ENCODE data around the gene CLPTM1. TPM values are rescaled to one million over a fixed set of nuclear protein-coding genes. Genes with fewer than 3 reads are reported as not detected.

Gene CLPTM1
- total RNA-seq, 1 experiment from 2014 or later = 102 TPM

DNA sequence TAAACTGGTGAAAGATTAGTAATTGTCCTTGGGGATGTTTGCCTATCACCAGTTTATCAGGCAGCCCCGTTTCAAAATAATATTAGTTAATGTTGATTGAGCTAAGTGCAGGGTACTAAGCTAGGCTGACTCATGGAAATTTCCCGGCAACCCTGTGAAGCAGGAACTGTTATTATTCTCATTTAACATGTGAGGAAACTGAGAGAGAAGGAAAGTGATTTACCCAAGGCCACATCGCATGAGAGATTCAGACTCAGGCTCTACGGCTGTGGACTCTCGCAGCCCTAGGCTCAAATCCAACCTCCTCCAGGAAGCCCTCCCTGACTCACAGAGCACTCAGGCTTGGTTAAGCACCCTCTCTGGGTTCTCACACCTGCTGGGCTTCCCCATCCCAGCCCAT, 19.7 kb downstream of the CLPTM1 start:
- H3K79me2 ChIP-seq (ENCODE audit: insufficient read depth, low read length) = no peaks in the 10 kb centered on the region
- intact Hi-C loops (cut with micrococcal nuclease) = no loop called here
- TF ChIP-seq POLR2AphosphoS5 (IDR thresholded peaks at IDR 0.05; ENCODE audit: low read depth, low read length) (no peak), ZNF274 (IDR thresholded peaks at IDR 0.05; ENCODE audit: low read depth, low read length) (no peak), SRF (IDR thresholded peaks at IDR 0.05; ENCODE audit: low read depth) (no peak), RAD21 (IDR thresholded peaks at IDR 0.05; ENCODE audit: low read depth) (no peak), CEBPB (IDR thresholded peaks at IDR 0.05; ENCODE audit: low read depth) (no peak), POLR2A (IDR thresholded peaks at IDR 0.05; ENCODE audit: borderline replicate concordance, extremely low read depth, insufficient read depth, insufficient read length) (no peak)
- TF ChIP-seq, protein P1, sequence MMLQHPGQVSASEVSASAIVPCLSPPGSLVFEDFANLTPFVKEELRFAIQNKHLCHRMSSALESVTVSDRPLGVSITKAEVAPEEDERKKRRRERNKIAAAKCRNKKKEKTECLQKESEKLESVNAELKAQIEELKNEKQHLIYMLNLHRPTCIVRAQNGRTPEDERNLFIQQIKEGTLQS (IDR thresholded peaks at IDR 0.05) = no peak
- TF ChIP-seq, protein P2, sequence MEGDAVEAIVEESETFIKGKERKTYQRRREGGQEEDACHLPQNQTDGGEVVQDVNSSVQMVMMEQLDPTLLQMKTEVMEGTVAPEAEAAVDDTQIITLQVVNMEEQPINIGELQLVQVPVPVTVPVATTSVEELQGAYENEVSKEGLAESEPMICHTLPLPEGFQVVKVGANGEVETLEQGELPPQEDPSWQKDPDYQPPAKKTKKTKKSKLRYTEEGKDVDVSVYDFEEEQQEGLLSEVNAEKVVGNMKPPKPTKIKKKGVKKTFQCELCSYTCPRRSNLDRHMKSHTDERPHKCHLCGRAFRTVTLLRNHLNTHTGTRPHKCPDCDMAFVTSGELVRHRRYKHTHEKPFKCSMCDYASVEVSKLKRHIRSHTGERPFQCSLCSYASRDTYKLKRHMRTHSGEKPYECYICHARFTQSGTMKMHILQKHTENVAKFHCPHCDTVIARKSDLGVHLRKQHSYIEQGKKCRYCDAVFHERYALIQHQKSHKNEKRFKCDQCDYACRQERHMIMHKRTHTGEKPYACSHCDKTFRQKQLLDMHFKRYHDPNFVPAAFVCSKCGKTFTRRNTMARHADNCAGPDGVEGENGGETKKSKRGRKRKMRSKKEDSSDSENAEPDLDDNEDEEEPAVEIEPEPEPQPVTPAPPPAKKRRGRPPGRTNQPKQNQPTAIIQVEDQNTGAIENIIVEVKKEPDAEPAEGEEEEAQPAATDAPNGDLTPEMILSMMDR (IDR thresholded peaks at IDR 0.05 in 2 of 3, conservative IDR thresholded peaks at IDR 0.05 in 1 of 3; ENCODE audit: borderline replicate concordance in 1 of 3, insufficient read depth in 1 of 3, low read depth in 2 of 3, low read length in 2 of 3) = no peak
- DNase-seq (ENCODE audit: low read depth, low spot score) = no peak
- no peaks in the 10 kb centered on the region for H3K27me3 ChIP-seq (ENCODE audit: insufficient read depth, low read length)
- no peak overlapping the region for H2AFZ ChIP-seq (ENCODE audit: low read depth, low read length, poor library complexity, severe bottlenecking)
- BruUV-seq (replicated peaks) = no TSS peak
- ATAC-seq = no peak
- no peaks in the 10 kb centered on the region for H4K20me1 ChIP-seq (ENCODE audit: insufficient read depth)
- POLR2A ChIA-PET = interaction anchor here (0.6 kb wide), 1 partner anchor 294 kb away, joined by 3 read pairs; no protein-coding TSS in a partner anchor
- H3K9me2 ChIP-seq (ENCODE audit: insufficient read depth) = no peaks in the 10 kb centered on the region
- no peaks in the 10 kb centered on the region for H3K9me3 ChIP-seq (ENCODE audit: control insufficient read depth in 1 of 2, insufficient read depth in 1 of 2, low read depth in 1 of 2, low read length in 2 of 2)
- H3K4me2 ChIP-seq (ENCODE audit: low read length) = no peak overlapping the region
- no peak overlapping the region for H3K4me3 ChIP-seq (replicated peaks in 1 of 2; ENCODE audit: low read depth in 1 of 2, low read length in 2 of 2)
- H3K36me3 ChIP-seq (ENCODE audit: control insufficient read depth in 1 of 2, insufficient read depth in 2 of 2, low read length in 2 of 2) = peaks cover 40 to 48% of the 10 kb centered on the region in 2 experiments; a peak in 3 of 4 replicates
- H3K27ac ChIP-seq (ENCODE audit: low read depth, low read length) = no peak overlapping the region
- CTCF ChIA-PET = no interaction called here
- H3K9ac ChIP-seq (ENCODE audit: low read length) = no peak overlapping the region
- H3K4me1 ChIP-seq (ENCODE audit: control insufficient read depth in 1 of 2, insufficient read depth in 2 of 2, low read length in 2 of 2) = no peaks in the 10 kb centered on the region
- RAD21 ChIA-PET (ENCODE audit: low non-redundant PET in 1 of 2, low total read pairs in 2 of 2, uncharacterized antibody in 2 of 2, unreplicated experiment in 2 of 2) = no interaction called here

DNA sequence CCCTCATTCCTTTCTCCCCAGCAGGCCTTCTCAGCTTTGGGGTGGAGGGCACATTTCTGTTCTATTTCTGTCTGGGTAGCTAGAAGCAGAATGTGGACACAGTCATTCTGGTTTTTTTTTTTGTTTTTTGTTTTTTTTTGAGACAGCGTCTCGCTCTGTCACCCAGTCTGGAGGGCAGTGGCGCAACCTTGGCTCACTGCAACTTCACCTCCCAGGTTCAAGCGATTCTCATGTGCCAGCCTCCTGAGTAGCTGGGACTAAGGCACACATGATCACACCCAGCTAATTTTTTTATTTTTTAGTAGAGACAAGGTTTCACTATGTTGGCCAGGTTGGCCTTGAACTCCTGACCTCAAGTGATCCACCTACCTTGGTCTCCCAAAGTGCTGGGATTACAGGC, 20.3 kb downstream of the CLPTM1 start:
- no peak for DNase-seq (ENCODE audit: low read depth, low spot score)
- Histone ChIP-seq H3K9me3 (ENCODE audit: control insufficient read depth in 1 of 2, insufficient read depth in 1 of 2, low read depth in 1 of 2, low read length in 2 of 2) (no peaks in the 10 kb centered on the region), H3K4me2 (ENCODE audit: low read length) (no peak overlapping the region), H3K36me3 (ENCODE audit: control insufficient read depth in 1 of 2, insufficient read depth in 2 of 2, low read length in 2 of 2) (peaks cover 40 to 49% of the 10 kb centered on the region in 2 experiments; a peak in 3 of 4 replicates), H3K9ac (ENCODE audit: low read length) (no peak overlapping the region), H3K79me2 (ENCODE audit: insufficient read depth, low read length) (no peaks in the 10 kb centered on the region), H3K9me2 (ENCODE audit: insufficient read depth) (no peaks in the 10 kb centered on the region), H3K4me3 (replicated peaks in 1 of 2; ENCODE audit: low read depth in 1 of 2, low read length in 2 of 2) (no peak overlapping the region), H2AFZ (ENCODE audit: low read depth, low read length, poor library complexity, severe bottlenecking) (no peak overlapping the region), H3K4me1 (ENCODE audit: control insufficient read depth in 1 of 2, insufficient read depth in 2 of 2, low read length in 2 of 2) (no peaks in the 10 kb centered on the region), H4K20me1 (ENCODE audit: insufficient read depth) (no peaks in the 10 kb centered on the region), H3K27ac (ENCODE audit: low read depth, low read length) (no peak overlapping the region), H3K27me3 (ENCODE audit: insufficient read depth, low read length) (no peaks in the 10 kb centered on the region)
- intact Hi-C loops (cut with micrococcal nuclease) = no loop called here
- TF ChIP-seq, protein P3, sequence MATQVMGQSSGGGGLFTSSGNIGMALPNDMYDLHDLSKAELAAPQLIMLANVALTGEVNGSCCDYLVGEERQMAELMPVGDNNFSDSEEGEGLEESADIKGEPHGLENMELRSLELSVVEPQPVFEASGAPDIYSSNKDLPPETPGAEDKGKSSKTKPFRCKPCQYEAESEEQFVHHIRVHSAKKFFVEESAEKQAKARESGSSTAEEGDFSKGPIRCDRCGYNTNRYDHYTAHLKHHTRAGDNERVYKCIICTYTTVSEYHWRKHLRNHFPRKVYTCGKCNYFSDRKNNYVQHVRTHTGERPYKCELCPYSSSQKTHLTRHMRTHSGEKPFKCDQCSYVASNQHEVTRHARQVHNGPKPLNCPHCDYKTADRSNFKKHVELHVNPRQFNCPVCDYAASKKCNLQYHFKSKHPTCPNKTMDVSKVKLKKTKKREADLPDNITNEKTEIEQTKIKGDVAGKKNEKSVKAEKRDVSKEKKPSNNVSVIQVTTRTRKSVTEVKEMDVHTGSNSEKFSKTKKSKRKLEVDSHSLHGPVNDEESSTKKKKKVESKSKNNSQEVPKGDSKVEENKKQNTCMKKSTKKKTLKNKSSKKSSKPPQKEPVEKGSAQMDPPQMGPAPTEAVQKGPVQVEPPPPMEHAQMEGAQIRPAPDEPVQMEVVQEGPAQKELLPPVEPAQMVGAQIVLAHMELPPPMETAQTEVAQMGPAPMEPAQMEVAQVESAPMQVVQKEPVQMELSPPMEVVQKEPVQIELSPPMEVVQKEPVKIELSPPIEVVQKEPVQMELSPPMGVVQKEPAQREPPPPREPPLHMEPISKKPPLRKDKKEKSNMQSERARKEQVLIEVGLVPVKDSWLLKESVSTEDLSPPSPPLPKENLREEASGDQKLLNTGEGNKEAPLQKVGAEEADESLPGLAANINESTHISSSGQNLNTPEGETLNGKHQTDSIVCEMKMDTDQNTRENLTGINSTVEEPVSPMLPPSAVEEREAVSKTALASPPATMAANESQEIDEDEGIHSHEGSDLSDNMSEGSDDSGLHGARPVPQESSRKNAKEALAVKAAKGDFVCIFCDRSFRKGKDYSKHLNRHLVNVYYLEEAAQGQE (IDR thresholded peaks at IDR 0.05; ENCODE audit: low read depth) = no peak
- TF ChIP-seq CBX3 (IDR thresholded peaks at IDR 0.05; ENCODE audit: low read depth) = no peak
- TF ChIP-seq EZH2 (IDR thresholded peaks at IDR 0.05) = no peak
- no peak for ATAC-seq
- CTCF ChIA-PET = no interaction called here
- no TSS peak for BruUV-seq (replicated peaks)
- RAD21 ChIA-PET (ENCODE audit: low non-redundant PET in 1 of 2, low total read pairs in 2 of 2, uncharacterized antibody in 2 of 2, unreplicated experiment in 2 of 2) = no interaction called here
- POLR2A ChIA-PET = interaction anchor here (0.6 kb wide), 1 partner anchor 293 kb away, joined by 3 read pairs; no protein-coding TSS in a partner anchor
